Uterus (tissue), 4 donors: ENCODE measurements around the gene CPEB1. TPM values are rescaled to one million over a fixed set of nuclear protein-coding genes. Genes with fewer than 3 reads are reported as not detected.

Experiments used
- DNase-seq, 2 donors: peaks; one replicate each; pipeline ENCODE4 v3.0.0-alpha.2; 2019 to 2020
- H3K27ac ChIP-seq, 2 donors: fragments of 200-600 bp; sonication (generic); 1 replicate in 1 of 2; 2 replicates in 1 of 2; pipeline ENCODE4 v1.5.1; 2016 to 2018
- H3K27me3 ChIP-seq, 2 donors: fragments of 200-600 bp; sonication (generic); one replicate each; pipeline ENCODE4 v1.5.1; 2018 to 2019; ENCODE audit warnings: control low read depth in 1 of 2
- H3K36me3 ChIP-seq, 2 donors: fragments of 200-600 bp; sonication (generic); one replicate each; pipeline ENCODE4 v1.5.1; 2019; ENCODE audit warnings: control low read depth in 1 of 2
- H3K4me1 ChIP-seq, 2 donors: fragments of 200-600 bp; sonication (generic); one replicate each; pipeline ENCODE4 v1.5.1; 2018 to 2019; ENCODE audit warnings: control low read depth in 1 of 2
- H3K4me3 ChIP-seq, 2 donors: fragments of 200-600 bp; sonication (generic); 1 replicate in 1 of 2; 2 replicates in 1 of 2; pipeline ENCODE4 v1.5.1; 2018 to 2019; ENCODE audit warnings: mild to moderate bottlenecking in 1 of 2
- H3K9me3 ChIP-seq, 2 donors: fragments of 200-600 bp; sonication (generic); one replicate each; pipeline ENCODE4 v1.5.1; 2019; ENCODE audit warnings: control low read depth in 1 of 2
- POLR2A ChIP-seq, 2 donors: fragments of 450-650 bp; IDR thresholded peaks; one replicate each; pipeline ENCODE4 v1.6.1; 2016; ENCODE audit warnings: antibody characterized with exemption in 2 of 2, mild to moderate bottlenecking in 1 of 2, moderate library complexity in 1 of 2
- intact Hi-C: fragments of 100-400 bp; cut with DNase I; formaldehyde crosslinking; loops from one replicate; pipeline ENCODE4 v1.15.1; 2023; ENCODE audit warnings: low total_unique reads
- total RNA-seq, 4 donors: library from RNA; depleted of rRNA in 3 of 4; stranded (reverse); fragments of >200 nt in 3 of 4; gene quantifications; one replicate each; pipeline versions ENCODE4 v1.1.0 to v1.2.4, GENCODE V29; 2014 to 2023
- TF ChIP-seq, protein P1 (sequence below), 4 experiments: fragments of 200-600 bp in 2 of 4; fragments of 450-650 bp in 2 of 4; sonication (generic) in 2 of 4; IDR thresholded peaks; one replicate each; pipeline ENCODE4 v1.5.1; 2016 to 2019; ENCODE audit warnings: antibody characterized with exemption in 4 of 4, mild to moderate bottlenecking in 2 of 4, moderate library complexity in 1 of 4
- donor health status: DM: yes; HTN: yes; CAD: no.

The CPEB1 gene
- total RNA-seq, 4 donors from 2014 or later: 0.77 to 14.1 (median 2.9) TPM

DNA sequence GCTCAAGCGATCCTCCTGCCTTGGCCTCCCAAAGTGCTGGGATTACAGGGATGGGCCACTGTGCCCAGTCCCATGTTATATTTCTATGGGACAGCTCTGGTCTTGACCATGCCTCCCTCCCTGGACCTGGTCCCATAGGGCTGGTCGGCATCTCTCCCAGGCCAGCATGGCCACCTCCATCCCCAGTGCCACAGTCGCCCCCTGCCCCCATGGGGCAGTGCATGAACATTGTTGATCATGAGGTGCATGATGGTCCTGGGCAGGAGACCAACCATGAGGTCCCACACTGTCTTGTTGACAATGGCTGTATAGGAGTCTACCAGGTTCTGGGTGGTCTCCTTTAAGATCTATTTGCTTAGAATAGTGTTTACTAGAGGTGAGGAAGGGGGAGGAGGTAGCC is 113.4 kb downstream of the CPEB1 start:
- intact Hi-C loops: no loop called here
- no peak for DNase-seq
- no peaks in the 10 kb centered on the region for H3K36me3 ChIP-seq

DNA sequence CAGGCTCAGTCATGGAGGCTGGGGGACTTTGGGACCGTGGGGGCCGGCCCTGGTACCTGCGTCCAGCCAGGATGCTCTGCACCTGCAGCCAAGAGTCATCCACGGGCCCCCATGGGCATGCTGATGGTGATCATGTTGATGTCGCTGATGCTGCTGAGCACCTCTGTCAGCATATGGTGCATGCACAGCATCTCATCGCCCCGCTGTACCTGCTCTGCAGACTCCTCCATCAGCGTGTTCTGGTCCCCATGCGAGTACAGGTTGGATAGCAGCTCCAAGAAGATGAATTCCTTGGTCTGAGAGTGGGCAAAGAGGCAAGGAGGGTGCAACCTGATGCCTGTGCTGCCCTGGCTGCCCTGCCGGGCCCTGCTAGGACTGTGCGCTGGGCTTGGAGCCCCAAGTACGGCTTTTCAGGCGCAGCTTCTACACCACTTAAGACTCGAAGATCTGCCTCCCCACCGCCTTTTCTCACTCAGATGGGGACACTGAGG is 114.1 kb downstream of the CPEB1 start:
- H3K4me3 ChIP-seq: no peak overlapping the region
- no peaks in the 10 kb centered on the region for H3K36me3 ChIP-seq
- DNase-seq: no peak
- H3K27me3 ChIP-seq: no peaks in the 10 kb centered on the region
- no peak overlapping the region for H3K27ac ChIP-seq
- H3K4me1 ChIP-seq: no peaks in the 10 kb centered on the region
- intact Hi-C loops: no loop called here
- H3K9me3 ChIP-seq: no peaks in the 10 kb centered on the region
- no peak for TF ChIP-seq POLR2A (IDR thresholded peaks at IDR 0.05)

More for the DNA sequence above, 113.4 kb downstream of the CPEB1 start:
- Histone ChIP-seq H3K27me3 (no peaks in the 10 kb centered on the region), H3K9me3 (no peaks in the 10 kb centered on the region), H3K27ac (no peak overlapping the region), H3K4me1 (no peaks in the 10 kb centered on the region), H3K4me3 (no peak overlapping the region)
- TF ChIP-seq POLR2A (IDR thresholded peaks at IDR 0.05): no peak
- TF ChIP-seq, protein P1, sequence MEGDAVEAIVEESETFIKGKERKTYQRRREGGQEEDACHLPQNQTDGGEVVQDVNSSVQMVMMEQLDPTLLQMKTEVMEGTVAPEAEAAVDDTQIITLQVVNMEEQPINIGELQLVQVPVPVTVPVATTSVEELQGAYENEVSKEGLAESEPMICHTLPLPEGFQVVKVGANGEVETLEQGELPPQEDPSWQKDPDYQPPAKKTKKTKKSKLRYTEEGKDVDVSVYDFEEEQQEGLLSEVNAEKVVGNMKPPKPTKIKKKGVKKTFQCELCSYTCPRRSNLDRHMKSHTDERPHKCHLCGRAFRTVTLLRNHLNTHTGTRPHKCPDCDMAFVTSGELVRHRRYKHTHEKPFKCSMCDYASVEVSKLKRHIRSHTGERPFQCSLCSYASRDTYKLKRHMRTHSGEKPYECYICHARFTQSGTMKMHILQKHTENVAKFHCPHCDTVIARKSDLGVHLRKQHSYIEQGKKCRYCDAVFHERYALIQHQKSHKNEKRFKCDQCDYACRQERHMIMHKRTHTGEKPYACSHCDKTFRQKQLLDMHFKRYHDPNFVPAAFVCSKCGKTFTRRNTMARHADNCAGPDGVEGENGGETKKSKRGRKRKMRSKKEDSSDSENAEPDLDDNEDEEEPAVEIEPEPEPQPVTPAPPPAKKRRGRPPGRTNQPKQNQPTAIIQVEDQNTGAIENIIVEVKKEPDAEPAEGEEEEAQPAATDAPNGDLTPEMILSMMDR (IDR thresholded peaks at IDR 0.05): no peak

- no peak for DNase-seq
- intact Hi-C loops: no loop called here
- no peak overlapping the region for H3K27ac ChIP-seq
- H3K36me3 ChIP-seq: no peaks in the 10 kb centered on the region
- no peak overlapping the region for H3K4me3 ChIP-seq
- TF ChIP-seq, protein P1 (IDR thresholded peaks at IDR 0.05): no peak
- TF ChIP-seq POLR2A (IDR thresholded peaks at IDR 0.05): no peak
- H3K9me3 ChIP-seq: no peaks in the 10 kb centered on the region
- no peaks in the 10 kb centered on the region for H3K4me1 ChIP-seq
- no peaks in the 10 kb centered on the region for H3K27me3 ChIP-seq
Observed at GRCh38 chr15:82532383-82532990, 114.7 kb downstream of the CPEB1 start.

- DNase-seq: no peak
- intact Hi-C loops: no loop called here
- no peaks in the 10 kb centered on the region for H3K4me1 ChIP-seq
- no peak overlapping the region for H3K4me3 ChIP-seq
- H3K27ac ChIP-seq: no peak overlapping the region
- no peaks in the 10 kb centered on the region for H3K9me3 ChIP-seq
- TF ChIP-seq, protein P1 (IDR thresholded peaks at IDR 0.05): no peak
- no peak for TF ChIP-seq POLR2A (IDR thresholded peaks at IDR 0.05)
- H3K36me3 ChIP-seq: no peaks in the 10 kb centered on the region
- H3K27me3 ChIP-seq: no peaks in the 10 kb centered on the region
Observed at GRCh38 chr15:82531496-82532382, 115.4 kb downstream of the CPEB1 start.

DNA sequence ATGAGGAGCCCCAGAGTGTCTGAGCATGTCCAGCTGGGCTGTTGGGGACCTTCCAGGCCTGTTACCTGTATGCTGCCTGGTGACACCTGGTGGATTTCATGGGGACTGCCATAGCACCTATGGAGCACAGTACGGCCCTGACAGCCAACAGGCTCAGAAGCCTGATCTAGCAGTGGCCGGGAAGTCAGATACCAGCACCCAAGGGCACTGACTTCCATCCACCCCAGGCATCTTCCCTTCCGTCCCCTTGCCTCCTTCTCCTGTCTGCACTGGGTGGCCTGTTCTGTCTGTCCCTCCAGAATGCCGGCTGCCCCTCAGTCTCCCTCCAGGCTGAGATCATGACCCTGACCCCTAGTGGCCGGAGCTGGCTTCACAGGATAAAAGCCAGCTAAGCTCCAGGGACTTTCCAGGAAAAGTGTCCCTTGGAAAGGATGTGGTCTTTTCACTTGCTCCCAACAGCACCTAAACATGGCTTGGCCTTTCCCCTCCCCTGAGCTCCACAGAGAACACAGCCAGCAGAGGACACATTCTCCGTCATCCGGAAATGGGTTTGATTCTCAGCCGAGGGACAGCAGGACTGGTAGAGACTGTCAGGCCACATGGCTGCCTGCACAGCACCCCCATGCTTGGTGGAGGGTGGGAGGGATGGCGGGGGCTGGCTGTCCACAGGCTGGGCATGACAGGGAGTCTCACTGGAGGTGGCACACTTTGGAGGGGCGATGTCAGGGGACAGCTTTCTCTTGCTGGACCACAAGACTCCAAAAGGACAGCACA is 116.4 kb downstream of the CPEB1 start:
- Histone ChIP-seq H3K36me3 (no peaks in the 10 kb centered on the region), H3K4me3 (no peak overlapping the region), H3K27me3 (no peaks in the 10 kb centered on the region), H3K4me1 (no peaks in the 10 kb centered on the region), H3K9me3 (no peaks in the 10 kb centered on the region), H3K27ac (no peak overlapping the region)
- TF ChIP-seq, protein P1 (IDR thresholded peaks at IDR 0.05): peak in 3 of 4 experiments; percentile 68 to 76 (median 70)
- peak in 1 of 2 donors; percentile 9 for TF ChIP-seq POLR2A (IDR thresholded peaks at IDR 0.05)
- intact Hi-C loops: no loop called here
- DNase-seq: peak; percentile 56 to 69
